HEK293 (cell line): ENCODE data around the gene KDSR.

Experiments used
- AEBP2 ChIP-seq: fragments of 450-650 bp; formaldehyde crosslinking; IDR thresholded peaks from 2 replicates; pipeline ENCODE4 v1.5.1; 2016; ENCODE audit warnings: missing biosample characterization, missing genetic modification characterization, borderline replicate concordance
- ELK4 ChIP-seq: IDR thresholded peaks from 2 replicates; pipeline ENCODE4 v1.6.1; 2011; ENCODE audit warnings: mild to moderate bottlenecking, low read depth, low read length, borderline replicate concordance
- HOXA7 ChIP-seq: sonication (generic); formaldehyde crosslinking; IDR thresholded peaks from 2 replicates; pipeline ENCODE4 v1.8.1; 2022; ENCODE audit warnings: missing genetic modification reagents, borderline replicate concordance
- OVOL3 ChIP-seq: fragments of 450-650 bp; formaldehyde crosslinking; IDR thresholded peaks from 2 replicates; pipeline ENCODE4 v1.5.1; 2016; ENCODE audit warnings: missing biosample characterization, missing genetic modification characterization
- PATZ1 ChIP-seq: fragments of 450-650 bp; formaldehyde crosslinking; IDR thresholded peaks from 2 replicates; pipeline ENCODE4 v1.5.1; 2016; ENCODE audit warnings: missing biosample characterization, missing genetic modification characterization
- REPIN1 ChIP-seq: fragments of 450-650 bp; formaldehyde crosslinking; IDR thresholded peaks from 2 replicates; pipeline ENCODE4 v1.5.1; 2017; ENCODE audit warnings: missing biosample characterization, missing genetic modification characterization, low read depth
- SP2 ChIP-seq: fragments of 450-650 bp; formaldehyde crosslinking; IDR thresholded peaks from 2 replicates; pipeline ENCODE4 v1.5.1; 2016; ENCODE audit warnings: missing biosample characterization, missing genetic modification characterization
- ZNF132 ChIP-seq: fragments of 450-650 bp; formaldehyde crosslinking; IDR thresholded peaks from 2 replicates; pipeline ENCODE4 v1.5.1; 2017; ENCODE audit warnings: missing biosample characterization, missing genetic modification characterization, borderline replicate concordance
- ZNF133 ChIP-seq: fragments of 450-650 bp; formaldehyde crosslinking; IDR thresholded peaks from 2 replicates; pipeline ENCODE4 v1.5.1; 2016; ENCODE audit warnings: missing biosample characterization, missing genetic modification characterization
- ZNF23 ChIP-seq: fragments of 450-650 bp; formaldehyde crosslinking; IDR thresholded peaks from 2 replicates; pipeline ENCODE4 v1.5.1; 2016; ENCODE audit warnings: missing biosample characterization, missing genetic modification characterization, borderline replicate concordance
- TF ChIP-seq, protein P1 (sequence below): fragments of 450-650 bp; formaldehyde crosslinking; IDR thresholded peaks from 2 replicates; pipeline ENCODE4 v1.5.1; 2016; ENCODE audit warnings: missing biosample characterization, missing genetic modification characterization

DNA sequence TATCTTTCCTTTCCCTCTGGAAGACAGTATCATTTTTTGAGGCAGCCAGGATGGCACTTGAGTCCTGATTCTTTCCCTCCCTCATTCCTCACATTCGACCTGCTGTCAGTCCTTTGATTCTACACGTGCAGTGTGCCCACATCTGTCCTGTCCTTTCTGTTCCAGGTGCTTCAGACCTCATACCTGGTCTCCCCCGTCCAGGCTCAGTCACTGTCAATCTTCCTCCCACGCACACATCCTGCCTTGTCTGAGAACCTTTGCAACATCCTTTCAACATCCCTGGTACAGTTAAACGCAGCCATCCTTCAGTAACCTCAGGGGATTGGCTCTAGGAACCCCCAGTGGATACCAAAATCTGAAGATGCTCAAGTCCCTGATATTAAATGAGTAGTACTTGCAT, 57.6 kb downstream of the KDSR start:
- TF ChIP-seq PATZ1 (tag by site-specific recombination) (no peak), ZNF133 (tag by site-specific recombination) (no peak), ELK4 (no peak), AEBP2 (no peak), SP2 (tag by site-specific recombination) (no peak), ZNF132 (tag by site-specific recombination) (no peak), OVOL3 (no peak), REPIN1 (no peak), ZNF23 (tag by site-specific recombination) (no peak), HOXA7 (no peak)
- TF ChIP-seq, protein P1, sequence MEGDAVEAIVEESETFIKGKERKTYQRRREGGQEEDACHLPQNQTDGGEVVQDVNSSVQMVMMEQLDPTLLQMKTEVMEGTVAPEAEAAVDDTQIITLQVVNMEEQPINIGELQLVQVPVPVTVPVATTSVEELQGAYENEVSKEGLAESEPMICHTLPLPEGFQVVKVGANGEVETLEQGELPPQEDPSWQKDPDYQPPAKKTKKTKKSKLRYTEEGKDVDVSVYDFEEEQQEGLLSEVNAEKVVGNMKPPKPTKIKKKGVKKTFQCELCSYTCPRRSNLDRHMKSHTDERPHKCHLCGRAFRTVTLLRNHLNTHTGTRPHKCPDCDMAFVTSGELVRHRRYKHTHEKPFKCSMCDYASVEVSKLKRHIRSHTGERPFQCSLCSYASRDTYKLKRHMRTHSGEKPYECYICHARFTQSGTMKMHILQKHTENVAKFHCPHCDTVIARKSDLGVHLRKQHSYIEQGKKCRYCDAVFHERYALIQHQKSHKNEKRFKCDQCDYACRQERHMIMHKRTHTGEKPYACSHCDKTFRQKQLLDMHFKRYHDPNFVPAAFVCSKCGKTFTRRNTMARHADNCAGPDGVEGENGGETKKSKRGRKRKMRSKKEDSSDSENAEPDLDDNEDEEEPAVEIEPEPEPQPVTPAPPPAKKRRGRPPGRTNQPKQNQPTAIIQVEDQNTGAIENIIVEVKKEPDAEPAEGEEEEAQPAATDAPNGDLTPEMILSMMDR (tag by site-specific recombination), result no peak
